ENCODE results near the gene SEPTIN11.

SEPTIN11 gene

DNA sequence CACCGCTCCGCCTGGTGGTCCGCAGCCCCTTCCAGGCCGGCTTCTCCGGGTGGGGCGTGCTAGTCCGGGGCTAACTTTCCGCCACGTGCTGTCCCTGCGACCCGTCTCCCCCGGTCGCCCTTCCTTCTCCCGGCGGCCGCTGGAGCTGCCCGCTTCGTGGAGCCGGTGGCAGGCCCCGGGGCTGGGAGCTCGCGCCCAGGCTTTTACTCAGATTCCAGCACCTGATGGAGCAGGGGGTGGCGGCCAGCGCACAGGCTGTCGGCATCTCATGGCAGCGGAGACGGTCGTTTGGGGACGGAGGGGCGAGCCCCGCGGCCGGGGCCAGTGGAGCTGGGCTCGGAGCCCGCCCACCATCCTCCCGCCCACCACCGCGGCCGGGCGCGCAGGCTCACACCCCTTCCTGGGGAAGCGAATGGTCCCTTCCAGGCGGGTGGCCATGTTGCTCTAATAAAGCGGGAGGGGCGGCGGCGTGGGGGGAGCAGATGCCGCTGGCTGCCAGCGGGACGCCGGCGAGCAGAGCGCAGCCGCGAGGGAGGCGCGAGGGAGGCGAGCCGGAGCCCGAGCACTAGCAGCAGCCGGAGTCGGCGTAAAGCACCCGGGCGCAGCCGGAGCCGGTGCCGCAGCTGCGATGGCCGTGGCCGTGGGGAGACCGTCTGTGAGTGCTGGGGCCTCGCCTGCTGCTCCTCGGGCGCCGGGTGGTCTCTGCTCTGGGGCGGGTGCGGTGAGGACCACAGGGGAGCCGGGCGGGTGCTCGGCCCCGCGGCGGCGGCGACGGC is at the start of gene SEPTIN11:
Gene SEPTIN11 (plus strand): TSS at position 477 of the 776 bp plus-strand sequence. CDS start 152 bp downstream, at position 629.
- DNase-seq = peak; percentile 85

DNA sequence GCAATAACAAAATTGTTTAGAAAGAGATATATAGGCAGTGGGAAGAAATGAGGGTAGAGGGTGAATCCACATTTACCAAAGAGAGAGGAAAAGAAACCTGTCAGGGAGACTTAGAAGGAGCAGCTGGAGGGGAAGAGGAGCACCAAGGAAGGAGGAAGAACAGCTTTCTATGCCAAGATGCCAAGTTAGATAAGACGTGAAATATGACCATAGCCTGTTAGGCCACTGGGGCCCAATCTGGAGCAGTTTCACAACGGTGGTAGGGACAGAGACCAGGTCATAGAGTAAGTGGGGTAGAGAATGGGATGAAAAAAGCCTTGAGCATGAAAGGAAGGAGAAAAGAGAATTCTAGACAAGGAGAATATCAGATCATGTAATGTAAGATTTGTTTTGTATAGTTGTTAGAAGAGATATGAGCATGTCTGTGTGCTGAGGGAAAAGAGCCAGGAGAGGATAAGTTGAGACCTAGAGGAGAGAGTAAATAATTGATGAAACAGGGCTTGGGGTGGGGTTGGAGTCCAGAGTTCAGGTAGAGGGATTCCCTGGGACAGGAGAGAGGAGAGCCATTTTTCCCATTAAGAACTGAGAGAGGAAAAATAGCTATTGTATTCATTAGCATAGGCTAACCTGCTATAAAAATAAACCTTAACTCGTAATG is 47.2 kb upstream of the SEPTIN11 start:
- DNase-seq = no peak

DNA sequence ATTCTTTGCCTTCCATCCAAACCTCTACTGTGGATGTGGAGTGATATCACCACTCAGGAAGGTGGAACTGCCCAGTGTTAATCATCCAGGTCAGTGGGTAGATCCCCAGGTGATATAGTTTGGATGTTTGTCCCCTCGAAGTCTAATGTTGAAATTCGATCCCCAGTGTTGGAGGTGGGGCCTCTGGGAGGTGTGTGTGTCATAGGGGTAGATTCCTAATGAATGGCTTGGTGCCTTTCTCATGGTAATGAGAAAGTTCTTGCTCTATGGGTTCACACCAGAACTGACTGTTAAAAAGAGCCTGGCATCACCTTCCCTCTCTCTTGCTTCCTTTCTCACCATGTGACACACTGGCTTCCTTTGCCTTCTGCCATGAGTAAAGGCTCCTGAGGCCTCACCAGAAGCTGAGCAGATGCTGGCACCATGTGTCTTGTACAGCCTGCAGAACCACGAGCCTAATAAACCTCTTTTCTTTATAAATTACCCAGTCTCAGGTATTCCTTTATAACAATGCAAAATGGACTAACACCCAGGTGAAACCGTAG is 44.8 kb upstream of the SEPTIN11 start:
- no peak for DNase-seq

DNA sequence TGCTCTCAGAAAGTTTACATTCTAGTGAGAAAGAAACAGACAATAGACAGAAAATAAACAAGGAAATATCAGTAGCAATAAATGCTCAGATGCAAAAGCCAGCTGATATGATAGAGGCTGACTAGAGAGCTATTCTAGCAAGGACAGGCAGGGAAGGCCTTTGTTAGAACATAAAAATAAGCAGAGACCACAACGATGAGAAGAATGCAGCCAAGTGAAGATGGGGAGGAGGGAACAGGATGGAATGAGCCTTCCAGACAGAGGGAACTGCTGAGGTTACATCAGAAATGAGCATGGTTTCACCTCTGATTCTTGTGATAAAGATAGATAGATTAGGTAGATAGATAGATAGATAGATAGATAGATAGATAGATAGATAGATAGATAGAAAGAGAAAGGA is 44.0 kb upstream of the SEPTIN11 start:
- no peak for DNase-seq

DNA sequence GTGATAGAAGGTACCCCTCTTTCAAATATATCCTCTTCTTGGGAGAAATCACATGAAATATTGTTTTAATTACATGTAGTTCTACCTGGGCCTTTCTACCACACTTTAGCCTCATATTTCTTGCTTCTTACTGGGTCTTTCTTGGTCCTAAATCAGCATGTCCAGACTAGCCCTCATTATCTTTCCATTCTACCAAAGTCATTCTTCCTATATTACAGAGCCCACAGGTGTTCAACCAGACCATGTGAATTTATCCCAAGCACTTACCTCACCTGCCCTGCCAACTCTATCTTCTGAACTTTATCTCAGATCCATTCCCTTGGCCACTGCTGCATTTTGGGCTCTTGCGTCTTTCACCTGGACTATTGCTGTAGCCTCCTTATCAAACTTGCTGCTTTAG is 39.8 kb upstream of the SEPTIN11 start:
- DNase-seq = no peak

DNA sequence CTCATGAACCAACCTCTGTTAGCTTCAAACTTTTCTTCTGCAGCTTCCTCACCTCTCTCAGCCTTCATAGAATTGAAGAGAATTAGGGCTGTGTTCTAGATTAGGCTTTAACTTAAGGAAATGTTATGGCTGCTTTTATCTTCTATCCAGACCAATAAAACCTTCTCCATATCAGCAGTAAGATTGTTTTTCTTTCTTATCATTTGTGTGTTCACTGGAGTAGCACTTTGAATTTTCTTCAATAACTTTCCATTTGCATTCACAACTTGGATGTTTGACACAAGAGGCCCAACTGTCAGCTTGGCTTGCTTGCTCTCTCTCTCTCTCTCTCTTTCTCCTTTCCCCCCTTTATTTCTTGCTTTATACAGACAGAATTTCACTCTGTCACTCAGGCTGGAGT is 28.8 kb upstream of the SEPTIN11 start:
- DNase-seq = no peak

DNA sequence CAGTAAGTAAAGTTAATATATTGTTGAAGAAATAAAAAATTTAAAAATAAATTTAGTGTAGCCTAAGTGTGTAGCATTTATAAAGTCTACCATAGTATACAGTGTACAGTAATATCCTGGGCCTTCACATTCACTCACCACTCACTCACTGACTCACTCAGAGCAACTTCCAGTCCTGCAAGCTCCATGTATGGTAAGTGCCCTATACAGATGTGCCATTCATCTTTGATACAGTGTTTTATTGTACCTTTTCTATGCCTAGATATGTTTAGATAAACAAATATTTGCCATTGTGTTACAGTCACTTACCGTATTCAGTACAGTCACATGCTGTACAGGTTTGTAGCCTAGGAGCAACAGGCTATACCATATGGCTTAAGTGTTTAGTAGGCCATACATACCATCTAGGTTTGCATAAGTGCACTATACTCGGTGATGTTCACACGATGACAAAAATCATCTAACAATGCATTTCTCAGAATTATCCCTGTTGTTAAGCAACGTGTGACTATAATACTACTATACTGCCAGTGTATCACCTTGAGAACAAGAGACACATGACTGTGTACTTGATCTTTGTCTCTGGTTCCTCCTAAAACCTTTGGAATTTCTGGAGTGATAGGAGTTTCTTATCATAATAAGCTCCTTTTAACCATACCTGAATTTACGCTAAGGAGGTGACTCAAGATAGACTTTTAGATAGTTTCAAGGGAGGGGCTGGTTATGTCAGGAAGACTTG is 25.8 kb upstream of the SEPTIN11 start:
- DNase-seq = no peak

DNA sequence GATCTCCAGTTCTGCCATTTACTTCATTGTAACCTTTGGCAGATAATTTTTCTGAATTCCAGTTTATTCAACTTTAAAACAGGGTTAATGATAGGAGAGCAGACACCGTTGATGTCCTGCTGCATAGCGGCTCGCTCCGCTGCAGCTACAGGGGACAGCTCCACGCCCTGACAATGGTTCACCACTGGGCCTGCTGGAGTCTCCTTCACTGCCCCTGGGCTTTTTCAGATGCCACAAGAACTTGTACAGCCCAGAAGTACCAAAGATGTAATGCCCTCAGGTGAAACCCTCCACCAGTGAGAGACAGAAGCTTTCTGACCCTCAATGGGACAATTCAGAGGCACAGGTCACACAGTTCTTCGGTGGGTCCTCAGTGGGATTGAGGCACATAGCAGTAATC is 22.7 kb upstream of the SEPTIN11 start:
- no peak for DNase-seq

DNA sequence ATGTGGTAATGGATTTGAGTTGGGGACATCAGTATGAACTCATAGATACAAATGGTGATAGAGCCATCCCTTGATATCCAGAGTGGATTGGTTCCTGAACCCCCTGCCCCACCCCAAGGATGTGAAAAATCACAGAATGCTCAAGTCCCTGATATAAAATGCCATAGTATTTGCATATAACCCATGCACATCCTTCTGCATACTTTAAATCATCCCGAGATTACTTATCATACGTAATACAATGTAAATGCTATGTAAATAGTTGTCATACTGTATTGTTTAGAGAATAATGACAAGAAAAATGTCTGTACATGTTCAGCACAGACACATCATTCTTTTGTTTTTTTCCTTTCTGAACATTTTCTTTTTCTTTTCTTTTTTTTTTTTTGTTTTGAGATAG is 18.9 kb upstream of the SEPTIN11 start:
- no peak for DNase-seq

DNA sequence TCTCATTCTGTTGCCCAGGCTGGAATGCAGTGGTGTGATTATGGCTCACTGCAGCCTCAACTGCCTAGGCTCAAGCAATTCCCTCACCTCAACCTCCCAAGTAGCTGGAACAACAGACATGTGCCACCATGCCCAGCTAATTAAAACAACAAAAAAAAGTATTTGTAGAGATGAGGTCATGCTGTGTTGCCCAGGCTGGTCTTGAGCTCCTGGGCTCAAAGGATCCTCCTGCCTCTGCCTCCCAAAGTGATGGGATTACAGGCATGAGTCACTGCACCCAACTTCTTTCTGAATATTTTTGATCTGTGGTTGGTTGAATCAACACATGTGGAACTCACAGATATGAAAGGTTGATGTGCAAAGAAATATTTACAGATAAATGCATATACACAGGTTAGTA is 18.5 kb upstream of the SEPTIN11 start:
- DNase-seq = no peak

DNA sequence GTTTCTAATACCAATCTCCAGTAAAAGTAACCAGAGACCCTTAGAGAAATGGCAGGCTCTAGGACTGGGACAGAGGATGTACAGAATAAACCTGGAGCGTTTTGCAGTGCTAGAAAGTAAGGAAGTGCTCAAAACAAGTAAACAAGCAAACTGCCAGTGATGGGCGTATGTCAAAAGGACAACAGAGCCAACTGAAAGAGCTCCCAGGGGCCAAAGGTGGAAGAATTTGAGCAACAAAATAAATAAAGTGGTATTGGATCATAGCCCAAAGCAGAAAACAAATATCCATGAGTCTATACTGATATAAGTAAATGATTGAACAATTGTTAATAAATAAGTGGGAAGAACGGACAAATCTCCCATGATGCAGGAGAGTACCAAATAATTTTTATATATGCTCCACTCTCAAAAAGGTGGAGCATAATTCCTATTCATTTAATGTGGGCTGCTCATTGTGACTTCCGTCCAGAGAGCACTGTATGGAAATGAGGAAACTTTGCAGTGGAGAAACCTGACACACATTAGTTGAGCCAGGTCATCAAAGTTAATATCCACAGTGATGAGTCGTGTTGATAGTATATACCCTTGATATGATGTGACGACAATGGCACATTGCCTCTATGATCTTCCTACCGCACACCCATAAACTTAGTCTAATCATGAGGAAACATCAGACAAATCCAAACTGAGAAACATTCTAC is 17.8 kb upstream of the SEPTIN11 start:
- DNase-seq = no peak

DNA sequence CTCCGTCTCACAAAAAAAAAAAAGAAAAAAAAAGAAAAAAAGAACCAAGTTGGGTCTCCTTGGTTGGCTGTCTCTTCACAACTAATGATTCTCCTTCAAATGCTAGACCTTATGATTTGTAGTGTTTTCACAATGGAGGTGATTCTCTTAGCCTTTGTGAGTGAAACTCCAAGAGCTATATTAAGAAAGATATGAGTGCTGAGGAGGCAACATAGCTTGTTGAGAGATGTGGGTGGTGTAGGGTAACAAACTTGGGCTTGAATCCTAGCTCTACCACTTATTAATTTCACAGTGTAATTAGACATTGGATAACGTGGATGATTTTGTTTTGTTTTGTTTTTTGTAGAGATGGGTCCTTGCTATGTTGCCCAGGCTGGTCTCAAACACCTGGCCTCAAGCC is 10.4 kb upstream of the SEPTIN11 start:
- no peak for DNase-seq

DNA sequence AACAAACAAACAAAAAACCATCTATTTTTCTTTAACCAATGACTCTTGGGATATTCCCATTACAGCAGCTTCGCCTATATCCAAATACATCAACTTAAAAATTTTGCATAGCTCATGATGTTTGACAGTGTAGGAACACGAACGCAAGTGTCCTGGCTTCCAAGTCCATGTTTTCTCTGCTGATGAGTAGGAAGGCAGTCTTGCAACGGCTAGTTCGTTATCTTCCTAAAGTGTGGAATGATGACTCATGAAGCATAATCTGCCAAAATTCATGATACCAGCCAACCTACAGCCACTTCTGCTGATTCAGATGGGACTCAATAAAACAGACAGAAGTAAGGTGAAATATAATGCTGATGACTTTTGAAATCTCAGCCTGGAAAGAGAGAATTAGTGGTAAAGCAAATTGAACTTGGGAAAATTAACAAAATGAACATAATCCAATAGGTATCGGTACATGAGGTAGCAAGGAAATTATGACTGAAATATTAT is 6.4 kb upstream of the SEPTIN11 start:
- no peak for DNase-seq

DNA sequence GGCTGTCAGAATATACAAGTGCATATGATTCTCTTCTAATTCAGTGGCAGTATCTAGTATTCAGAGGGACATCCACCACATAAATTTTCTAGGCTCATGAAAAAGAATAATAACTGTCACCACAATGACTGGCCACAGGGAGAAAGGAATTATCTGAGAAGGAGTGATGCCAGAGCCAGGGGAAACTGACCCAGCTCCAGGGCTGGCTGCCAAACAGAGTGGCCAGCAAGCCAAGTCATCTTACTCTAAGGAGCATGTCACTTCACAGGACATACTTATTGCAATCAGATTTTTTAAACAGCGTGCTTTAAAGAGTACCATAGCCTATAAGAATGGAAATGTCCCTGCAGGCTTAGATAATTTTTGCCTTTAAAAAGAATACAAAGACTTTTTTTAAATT is 5.8 kb upstream of the SEPTIN11 start:
- DNase-seq = no peak

DNA sequence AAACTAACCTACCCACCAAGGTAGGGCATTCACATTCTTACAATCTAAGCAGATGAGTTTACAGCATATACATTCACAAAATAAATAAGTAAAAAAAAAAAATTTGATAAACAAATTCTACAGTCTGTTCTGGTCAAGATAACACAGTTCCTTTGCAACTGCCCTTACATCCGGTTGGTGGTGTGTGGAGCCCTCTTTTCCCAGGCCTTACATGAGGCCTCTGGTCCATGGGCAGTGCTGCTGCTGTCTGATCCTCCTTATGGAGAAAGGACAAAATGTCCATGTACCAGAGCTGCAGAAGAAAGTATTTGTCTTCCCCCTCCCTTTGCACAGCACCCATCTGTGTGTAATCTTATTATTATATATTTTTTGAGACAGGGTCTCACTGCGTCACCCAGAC is 2.2 kb upstream of the SEPTIN11 start:
- no peak for DNase-seq

DNA sequence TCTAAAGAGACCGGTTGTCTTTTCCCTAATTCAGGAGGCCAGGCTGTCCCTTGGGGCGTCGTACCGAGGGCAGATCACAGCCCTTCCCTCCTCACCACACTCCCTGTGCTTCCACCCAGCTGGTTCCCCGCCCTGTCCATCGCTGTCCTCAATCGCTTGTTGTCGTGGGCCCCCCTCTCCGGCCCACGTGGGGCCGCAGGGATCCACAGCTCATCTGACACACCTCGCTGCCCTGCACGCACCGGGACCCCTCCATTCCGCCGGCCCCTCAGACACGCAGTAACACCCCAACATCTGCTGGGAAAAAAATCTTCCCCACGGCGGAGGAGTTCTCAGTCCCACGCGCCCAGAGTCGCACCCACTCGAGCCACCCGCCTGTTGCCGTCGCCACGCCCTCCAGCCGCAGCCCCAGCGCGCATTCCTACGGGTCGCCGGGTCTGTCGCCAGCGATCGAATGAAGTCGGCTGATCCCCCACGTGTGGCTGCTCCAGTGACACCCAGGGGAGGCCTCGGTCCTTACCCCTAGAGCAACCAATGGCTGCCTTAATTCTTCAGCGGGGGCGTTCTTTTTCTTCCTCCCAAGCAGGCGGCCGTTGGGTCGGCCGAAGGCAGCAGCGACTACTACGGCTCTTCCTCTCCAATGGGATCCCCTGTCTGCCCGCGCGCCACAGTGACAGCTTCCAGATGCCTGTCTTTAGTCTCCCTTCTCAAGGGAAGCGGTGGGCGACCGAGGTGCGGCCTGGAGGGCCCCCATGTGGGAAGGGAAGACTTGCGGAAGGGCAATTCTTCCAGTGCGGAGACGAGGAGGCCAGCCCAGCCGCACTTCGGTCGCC is 893 bp upstream of the SEPTIN11 start:
- DNase-seq = peak; percentile 56

DNA sequence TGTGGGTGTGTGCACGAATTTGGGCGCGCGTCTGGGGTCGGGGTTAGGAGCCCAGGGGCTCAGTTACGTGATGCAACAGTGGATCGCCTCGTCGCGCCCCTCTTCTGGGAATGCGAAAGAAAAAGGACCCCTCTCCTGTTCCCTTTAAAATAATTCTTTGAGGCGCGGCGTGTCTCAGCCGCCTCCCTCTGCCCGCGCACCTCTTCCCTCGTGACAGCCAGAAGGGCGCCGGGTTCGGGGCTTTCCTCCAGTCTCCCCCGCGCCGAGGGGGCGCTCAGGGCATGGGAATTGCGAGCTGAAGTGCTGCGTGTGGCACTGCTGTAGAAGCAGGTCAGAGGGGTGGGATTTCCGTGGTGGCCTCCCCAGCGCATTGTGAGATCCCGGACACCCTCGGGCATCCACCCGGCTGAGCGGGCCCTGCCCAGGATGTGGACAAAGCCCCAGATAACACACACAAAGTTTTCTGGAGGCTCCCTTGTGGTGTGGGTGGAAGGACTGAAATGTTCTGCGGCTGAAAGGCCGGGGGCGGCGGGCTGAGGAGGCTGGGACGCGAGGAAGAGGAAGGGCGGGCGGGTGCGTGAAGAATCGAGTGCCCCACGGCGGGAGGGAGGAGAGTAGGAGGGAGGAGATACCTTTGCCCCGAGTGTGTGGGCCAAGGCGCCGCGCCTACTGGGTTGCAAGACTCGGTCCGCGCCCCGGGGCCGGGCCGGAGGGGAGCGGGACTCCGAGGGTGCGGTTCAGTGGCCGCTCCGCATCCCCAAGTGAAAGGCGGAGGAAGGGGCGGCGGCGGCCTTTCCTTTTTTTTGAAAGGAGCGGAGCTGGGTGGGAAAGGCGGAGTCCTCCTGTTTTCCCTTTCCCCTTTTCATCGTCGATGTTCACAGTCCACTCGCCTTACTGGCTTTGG is 752 bp downstream of the SEPTIN11 start:
- peak; percentile 38 for DNase-seq

DNA sequence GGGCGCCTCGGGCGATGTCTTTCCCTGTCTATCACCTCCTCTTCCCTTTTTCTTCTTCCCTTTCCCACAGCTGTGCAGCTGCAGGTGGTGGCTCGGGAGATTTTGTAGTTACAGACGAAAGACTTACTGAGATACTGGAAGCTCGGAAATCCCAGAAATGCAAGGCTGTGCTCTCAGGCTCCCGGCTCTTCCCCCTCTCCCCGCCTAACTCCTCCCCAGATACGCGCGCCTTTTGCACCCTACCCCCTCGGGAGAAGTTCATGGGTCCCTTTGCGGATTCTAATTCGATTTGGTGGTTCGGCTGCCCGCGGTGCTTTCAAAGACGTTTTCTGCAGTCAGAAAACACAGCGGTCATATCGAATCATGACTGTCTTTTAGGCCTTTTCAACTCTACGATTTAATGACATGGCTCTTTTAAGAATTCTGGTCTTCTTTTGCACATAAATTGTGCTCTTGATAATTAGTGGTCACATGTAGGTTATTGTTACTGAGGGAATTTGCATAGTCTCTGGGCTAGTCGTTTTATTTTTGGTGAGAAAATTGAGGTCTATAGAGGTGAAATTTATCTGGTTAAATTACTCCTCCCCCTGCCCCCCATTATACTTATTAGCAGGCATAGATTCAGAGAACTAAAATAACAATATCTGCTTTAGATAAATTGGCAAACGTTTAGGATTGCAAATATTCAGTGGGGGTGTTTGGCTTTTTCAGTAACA is 1.6 kb downstream of the SEPTIN11 start:
- no peak for DNase-seq

DNA sequence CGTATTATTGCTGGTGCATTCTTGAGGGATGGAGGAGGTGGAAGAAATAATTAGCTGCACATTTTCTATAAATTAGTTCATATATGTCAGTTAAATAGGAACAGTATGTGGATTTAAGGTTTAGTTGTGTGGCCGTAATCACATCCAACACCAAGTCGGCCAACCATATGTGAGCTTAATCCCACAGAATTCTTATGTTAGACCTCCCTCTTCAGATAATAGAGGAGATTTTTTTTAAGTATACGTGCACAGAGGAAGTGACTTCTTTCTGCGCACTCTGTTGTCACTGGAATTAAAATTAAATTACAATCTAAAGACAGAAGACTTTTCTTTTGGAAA is 2.1 kb downstream of the SEPTIN11 start:
- no peak for DNase-seq

DNA sequence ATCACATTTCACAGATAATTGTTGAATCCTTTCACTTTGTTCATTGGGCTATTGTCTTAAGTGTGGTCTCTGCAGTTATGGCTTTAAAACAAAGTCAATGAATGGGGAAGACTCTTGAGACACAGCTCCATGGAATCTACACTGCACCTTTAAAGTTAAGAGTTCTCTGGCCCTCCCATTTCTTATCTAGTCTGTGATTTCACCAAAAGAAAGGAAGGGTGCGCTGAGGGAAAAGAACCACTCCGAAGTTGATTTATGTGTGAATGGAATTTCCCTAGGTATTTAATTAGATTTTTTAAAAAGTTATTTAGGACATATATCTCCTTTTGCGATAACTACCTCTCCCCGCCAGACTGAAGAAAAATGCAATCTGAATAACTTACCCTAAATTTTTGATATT is 2.5 kb downstream of the SEPTIN11 start:
- DNase-seq = no peak
